Measurements from ENCODE around the gene HAGH. TPM values are rescaled to one million over a fixed set of nuclear protein-coding genes. Genes with fewer than 3 reads are reported as not detected.
A peak's percentile ranks its signal among the peaks of the same experiment; 100 is the strongest.

Gene HAGH
- polyA plus RNA-seq, 2 of the 4 experiments (the other 2 are of a cell fraction): 34.9 to 66.4 TPM

GRCh38 chr16:1780677-1781072 lies 46.0 kb downstream of the HAGH start:
- POLR2A ChIA-PET: no interaction called here
- Histone ChIP-seq H3K27ac (no peak overlapping the region), H3K9me3 (no peaks in the 10 kb centered on the region), H3K4me3 (no peak overlapping the region), H3K4me2 (peak overlapping the region; percentile 83), H3K4me1 (peaks cover 22% of the 10 kb centered on the region; the same call in 2 of the 3 replicates)
- DNase-seq (ENCODE audit: low read depth in 1 of 2, low spot score in 1 of 2) (no peak), FAIRE-seq (no peak), ATAC-seq (no peak)
- WGBS (ENCODE audit: missing lambda C conversion rate): 72% methylated on average over 6 of the region's 6 CpGs
- CTCF ChIA-PET: interaction anchor here (1.3 to 2.9 kb wide), 4 partner anchors 9 to 74 kb away, joined by 3 to 15 read pairs (median 6); partner anchors contain the start of genes EME2, MAPK8IP3, MRPS34 and NME3
- TF ChIP-seq MAFK (IDR thresholded peaks at IDR 0.05; ENCODE audit: partially characterized antibody): no peak
- 0 out of 2 replicates have a peak, but pooled peaks have one; percentile 22 for TF ChIP-seq PBX3 (IDR thresholded peaks at IDR 0.05)

- no peak for DNase-seq (ENCODE audit: low read depth in 1 of 2, low spot score in 1 of 2)
- WGBS (ENCODE audit: missing lambda C conversion rate): 82% methylated on average over 13 of the region's 27 CpGs
- Histone ChIP-seq H3K4me3 (no peak overlapping the region), H3K4me2 (no peak overlapping the region), H3K9me3 (no peaks in the 10 kb centered on the region), H3K4me1 (peaks cover 22% of the 10 kb centered on the region; the same call in 2 of the 3 replicates), H3K27ac (peak overlapping the region in 1 of 2 experiments; percentile 13; a peak in 1 of 6 replicates)
- no peak for ATAC-seq
- TF ChIP-seq POLR2A (IDR thresholded peaks at IDR 0.05; ENCODE audit: low read length) (0 out of 2 replicates have a peak, but pooled peaks have one; percentile 3), PBX3 (IDR thresholded peaks at IDR 0.05) (peak; percentile 60; the same call in 1 of the 2 replicates), RAD21 (conservative IDR thresholded peaks at IDR 0.05 in 1 of 2, IDR thresholded peaks at IDR 0.05 in 1 of 2) (no peak), MAFK (IDR thresholded peaks at IDR 0.05; ENCODE audit: partially characterized antibody) (no peak)
- no peak for FAIRE-seq
- POLR2A ChIA-PET: no interaction called here
- CTCF ChIA-PET: interaction anchor here (0.5 to 2.2 kb wide), 4 partner anchors 9 to 361 kb away, joined by 3 to 7 read pairs (median 4); partner anchors contain the start of genes MAPK8IP3 and NME3
Measured at GRCh38 chr16:1779741-1780676, 46.6 kb downstream of the HAGH start.

- no peak overlapping the region for H3K4me2 ChIP-seq
- ChIA-PET POLR2A (no interaction called here), CTCF (interaction anchor here (0.8 to 1.3 kb wide), 3 partner anchors 8 to 72 kb away, joined by 3 to 5 read pairs (median 3); partner anchors contain the start of gene NME3)
- FAIRE-seq (no peak), DNase-seq (ENCODE audit: low read depth in 1 of 2, low spot score in 1 of 2) (no peak), ATAC-seq (no peak)
- H3K4me3 ChIP-seq: no peak overlapping the region
- WGBS (ENCODE audit: missing lambda C conversion rate): 94% methylated on average over 6 of the region's 8 CpGs
- H3K4me1 ChIP-seq: peaks cover 24% of the 10 kb centered on the region
- H3K27ac ChIP-seq: no peak overlapping the region; a peak in 1 of 6 replicates
- TF ChIP-seq POLR2AphosphoS2 (conservative IDR thresholded peaks at IDR 0.05; ENCODE audit: low read length): 0 out of 2 replicates have a peak, but pooled peaks have one; percentile 16
- no peak for TF ChIP-seq MAX (IDR thresholded peaks at IDR 0.05)
- no peaks in the 10 kb centered on the region for H3K9me3 ChIP-seq
Measured at GRCh38 chr16:1779234-1779701, 47.4 kb downstream of the HAGH start.

GRCh38 chr16:1778200-1779179 lies 48.1 kb downstream of the HAGH start:
- ATAC-seq (no peak), FAIRE-seq (no peak), DNase-seq (ENCODE audit: low read depth in 1 of 2, low spot score in 1 of 2) (no peak)
- Histone ChIP-seq H3K4me3 (no peak overlapping the region), H3K27ac (no peak overlapping the region), H3K9me3 (no peaks in the 10 kb centered on the region), H3K4me2 (no peak overlapping the region), H3K4me1 (peaks cover 23% of the 10 kb centered on the region)
- WGBS (ENCODE audit: missing lambda C conversion rate): 85% methylated on average over 21 of the region's 34 CpGs
- TF ChIP-seq ATOH8 (CRISPR knock-in tag; IDR thresholded peaks at IDR 0.05; ENCODE audit: low read depth): no peak
- TF ChIP-seq POLR2A (IDR thresholded peaks at IDR 0.05; ENCODE audit: low read length): peak; percentile 13; the same call in 1 of the 2 replicates
- peak; percentile 44 for TF ChIP-seq PBX3 (IDR thresholded peaks at IDR 0.05)
- TF ChIP-seq SREBF2 (IDR thresholded peaks at IDR 0.05): no peak
- TF ChIP-seq MAX (IDR thresholded peaks at IDR 0.05): no peak
- no peak for TF ChIP-seq FOSL2 (IDR thresholded peaks at IDR 0.05)
- no peak for TF ChIP-seq FOSL2 (CRISPR knock-in tag; IDR thresholded peaks at IDR 0.05)
- no peak for TF ChIP-seq FOXS1 (CRISPR knock-in tag; IDR thresholded peaks at IDR 0.05)
- POLR2A ChIA-PET: no interaction called here
- CTCF ChIA-PET: interaction anchor here (0.8 to 1.1 kb wide), 4 partner anchors 11 to 86 kb away, joined by 3 read pairs; no protein-coding TSS in a partner anchor
